Occipital lobe (tissue), 2 donors: ENCODE results near the gene DCPS. TPM values are rescaled to one million over a fixed set of nuclear protein-coding genes. Genes with fewer than 3 reads are reported as not detected.

ENCODE experiments used
- DNase-seq: peaks from one replicate; lab custom pipeline; 2025; lab: John Stamatoyannopoulos, UW
- total RNA-seq: library from RNA; depleted of rRNA; stranded (reverse); fragments of >200 nt; gene quantifications from one replicate; pipeline ENCODE4 v1.2.3, GENCODE V29; 2014

The DCPS gene
- total RNA-seq, 1 donor from 2014 or later: 3.7 TPM

- no peak for DNase-seq
These were observed 24.6 kb downstream of the DCPS start for GRCh38 chr11:126328444-126328843.

- DNase-seq: no peak
These were observed 25.2 kb downstream of the DCPS start for GRCh38 chr11:126328938-126329643.

- DNase-seq: no peak
These were observed 25.9 kb downstream of the DCPS start for GRCh38 chr11:126329644-126330211.

GRCh38 chr11:126331286-126331685 is 27.4 kb downstream of the DCPS start:
- DNase-seq: no peak

GRCh38 chr11:126332221-126332711 is 28.4 kb downstream of the DCPS start:
- DNase-seq: peak; percentile 41

- DNase-seq: no peak
These were observed 29.3 kb downstream of the DCPS start for GRCh38 chr11:126333142-126333541.

GRCh38 chr11:126334659-126335462 is 31.0 kb downstream of the DCPS start:
- DNase-seq: no peak

GRCh38 chr11:126335463-126335760 is 31.6 kb downstream of the DCPS start:
- DNase-seq: no peak

- no peak for DNase-seq
These were observed 32.3 kb downstream of the DCPS start for GRCh38 chr11:126336138-126336541.

- DNase-seq: no peak
These were observed 32.8 kb downstream of the DCPS start for GRCh38 chr11:126336671-126337101.

GRCh38 chr11:126337126-126337473 is 33.2 kb downstream of the DCPS start:
- DNase-seq: no peak

- no peak for DNase-seq
These were observed 33.8 kb downstream of the DCPS start for GRCh38 chr11:126337474-126338241.

- no peak for DNase-seq
These were observed 34.6 kb downstream of the DCPS start for GRCh38 chr11:126338346-126339055.

- DNase-seq: no peak
These were observed 35.4 kb downstream of the DCPS start for GRCh38 chr11:126339073-126339862.

- DNase-seq: no peak
These were observed 36.1 kb downstream of the DCPS start for GRCh38 chr11:126339863-126340434.

GRCh38 chr11:126340960-126341606 is 37.2 kb downstream of the DCPS start:
- DNase-seq: no peak

GRCh38 chr11:126341760-126342161 is 37.9 kb downstream of the DCPS start:
- no peak for DNase-seq

GRCh38 chr11:126343051-126343450 is 39.2 kb downstream of the DCPS start:
- no peak for DNase-seq
